ENCODE results near the gene MAP1B. TPM values are rescaled to one million over a fixed set of nuclear protein-coding genes. Genes with fewer than 3 reads are reported as not detected.

Gene MAP1B
- total and polyA plus RNA-seq, 4 donors: 0.58 to 5.0 (median 2.1) TPM

DNA sequence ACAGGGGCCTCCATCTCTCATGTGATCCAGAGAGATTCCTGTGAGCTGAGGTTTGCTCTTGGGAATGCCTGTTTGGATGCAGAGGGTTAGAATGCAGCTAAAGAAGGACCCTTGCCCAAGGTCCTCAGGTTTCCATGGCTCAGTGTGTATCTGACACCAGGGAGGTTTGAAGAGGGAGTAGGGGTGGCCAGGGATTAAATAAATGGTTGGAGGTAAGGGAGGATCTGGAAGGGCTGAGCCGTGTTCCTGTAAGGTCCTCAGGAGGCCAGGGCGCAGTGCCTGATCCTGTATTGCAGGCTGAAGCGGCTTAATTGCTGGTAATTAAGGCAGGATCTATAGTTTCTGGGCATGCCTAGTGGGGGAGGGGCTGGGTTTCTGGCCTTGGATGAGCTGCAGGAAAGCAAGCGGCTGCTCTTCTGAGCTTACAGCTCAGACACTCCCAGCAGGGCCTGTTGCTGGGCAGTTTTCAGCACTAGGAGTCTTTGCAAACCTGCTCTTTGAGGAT lies 41.5 kb upstream of the MAP1B start:
- Histone ChIP-seq H3K4me1 (ENCODE audit: control insufficient read depth in 4 of 4, insufficient read depth in 4 of 4, low read length in 3 of 4) (no peaks in the 10 kb centered on the region), H3K36me3 (ENCODE audit: control insufficient read depth in 4 of 4, insufficient read depth in 3 of 4, low read depth in 1 of 4, low read length in 3 of 4) (no peaks in the 10 kb centered on the region), H3K9me3 (ENCODE audit: control insufficient read depth in 4 of 4, low read length in 3 of 4) (no peaks in the 10 kb centered on the region), H3K4me3 (ENCODE audit: low read depth in 1 of 3, low read length in 3 of 3) (no peak overlapping the region), H3K27ac (ENCODE audit: low read depth in 1 of 2, low read length in 2 of 2) (no peak overlapping the region), H3K27me3 (ENCODE audit: control insufficient read depth in 4 of 4, insufficient read depth in 4 of 4, low read length in 3 of 4) (peaks cover 0 to 8% (median 0%) of the 10 kb centered on the region in 4 donors), H3K9ac (ENCODE audit: low read depth in 1 of 2, low read length in 2 of 2) (no peak overlapping the region)
- no peak for DNase-seq (ENCODE audit: low spot score)
- TF ChIP-seq, protein P1, sequence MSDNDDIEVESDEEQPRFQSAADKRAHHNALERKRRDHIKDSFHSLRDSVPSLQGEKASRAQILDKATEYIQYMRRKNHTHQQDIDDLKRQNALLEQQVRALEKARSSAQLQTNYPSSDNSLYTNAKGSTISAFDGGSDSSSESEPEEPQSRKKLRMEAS (IDR thresholded peaks at IDR 0.05): no peak
- no peak for TF ChIP-seq SP1 (IDR thresholded peaks at IDR 0.05)
- no peak for TF ChIP-seq YY1 (IDR thresholded peaks at IDR 0.05)
- TF ChIP-seq, protein P2, sequence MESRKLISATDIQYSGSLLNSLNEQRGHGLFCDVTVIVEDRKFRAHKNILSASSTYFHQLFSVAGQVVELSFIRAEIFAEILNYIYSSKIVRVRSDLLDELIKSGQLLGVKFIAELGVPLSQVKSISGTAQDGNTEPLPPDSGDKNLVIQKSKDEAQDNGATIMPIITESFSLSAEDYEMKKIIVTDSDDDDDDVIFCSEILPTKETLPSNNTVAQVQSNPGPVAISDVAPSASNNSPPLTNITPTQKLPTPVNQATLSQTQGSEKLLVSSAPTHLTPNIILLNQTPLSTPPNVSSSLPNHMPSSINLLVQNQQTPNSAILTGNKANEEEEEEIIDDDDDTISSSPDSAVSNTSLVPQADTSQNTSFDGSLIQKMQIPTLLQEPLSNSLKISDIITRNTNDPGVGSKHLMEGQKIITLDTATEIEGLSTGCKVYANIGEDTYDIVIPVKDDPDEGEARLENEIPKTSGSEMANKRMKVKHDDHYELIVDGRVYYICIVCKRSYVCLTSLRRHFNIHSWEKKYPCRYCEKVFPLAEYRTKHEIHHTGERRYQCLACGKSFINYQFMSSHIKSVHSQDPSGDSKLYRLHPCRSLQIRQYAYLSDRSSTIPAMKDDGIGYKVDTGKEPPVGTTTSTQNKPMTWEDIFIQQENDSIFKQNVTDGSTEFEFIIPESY (IDR thresholded peaks at IDR 0.05): no peak
- no peak for TF ChIP-seq JUND (IDR thresholded peaks at IDR 0.05)
- TF ChIP-seq, protein P3, sequence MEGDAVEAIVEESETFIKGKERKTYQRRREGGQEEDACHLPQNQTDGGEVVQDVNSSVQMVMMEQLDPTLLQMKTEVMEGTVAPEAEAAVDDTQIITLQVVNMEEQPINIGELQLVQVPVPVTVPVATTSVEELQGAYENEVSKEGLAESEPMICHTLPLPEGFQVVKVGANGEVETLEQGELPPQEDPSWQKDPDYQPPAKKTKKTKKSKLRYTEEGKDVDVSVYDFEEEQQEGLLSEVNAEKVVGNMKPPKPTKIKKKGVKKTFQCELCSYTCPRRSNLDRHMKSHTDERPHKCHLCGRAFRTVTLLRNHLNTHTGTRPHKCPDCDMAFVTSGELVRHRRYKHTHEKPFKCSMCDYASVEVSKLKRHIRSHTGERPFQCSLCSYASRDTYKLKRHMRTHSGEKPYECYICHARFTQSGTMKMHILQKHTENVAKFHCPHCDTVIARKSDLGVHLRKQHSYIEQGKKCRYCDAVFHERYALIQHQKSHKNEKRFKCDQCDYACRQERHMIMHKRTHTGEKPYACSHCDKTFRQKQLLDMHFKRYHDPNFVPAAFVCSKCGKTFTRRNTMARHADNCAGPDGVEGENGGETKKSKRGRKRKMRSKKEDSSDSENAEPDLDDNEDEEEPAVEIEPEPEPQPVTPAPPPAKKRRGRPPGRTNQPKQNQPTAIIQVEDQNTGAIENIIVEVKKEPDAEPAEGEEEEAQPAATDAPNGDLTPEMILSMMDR (IDR thresholded peaks at IDR 0.05; ENCODE audit: low read depth, low read length, missing input control): no peak
- no peak for TF ChIP-seq TAF1 (conservative IDR thresholded peaks at IDR 0.05)
- no peak for TF ChIP-seq RXRA (IDR thresholded peaks at IDR 0.05)
- TF ChIP-seq RAD21 (IDR thresholded peaks at IDR 0.05): no peak
- TF ChIP-seq, protein P4, sequence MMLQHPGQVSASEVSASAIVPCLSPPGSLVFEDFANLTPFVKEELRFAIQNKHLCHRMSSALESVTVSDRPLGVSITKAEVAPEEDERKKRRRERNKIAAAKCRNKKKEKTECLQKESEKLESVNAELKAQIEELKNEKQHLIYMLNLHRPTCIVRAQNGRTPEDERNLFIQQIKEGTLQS (IDR thresholded peaks at IDR 0.05): no peak
- TF ChIP-seq, protein P5, sequence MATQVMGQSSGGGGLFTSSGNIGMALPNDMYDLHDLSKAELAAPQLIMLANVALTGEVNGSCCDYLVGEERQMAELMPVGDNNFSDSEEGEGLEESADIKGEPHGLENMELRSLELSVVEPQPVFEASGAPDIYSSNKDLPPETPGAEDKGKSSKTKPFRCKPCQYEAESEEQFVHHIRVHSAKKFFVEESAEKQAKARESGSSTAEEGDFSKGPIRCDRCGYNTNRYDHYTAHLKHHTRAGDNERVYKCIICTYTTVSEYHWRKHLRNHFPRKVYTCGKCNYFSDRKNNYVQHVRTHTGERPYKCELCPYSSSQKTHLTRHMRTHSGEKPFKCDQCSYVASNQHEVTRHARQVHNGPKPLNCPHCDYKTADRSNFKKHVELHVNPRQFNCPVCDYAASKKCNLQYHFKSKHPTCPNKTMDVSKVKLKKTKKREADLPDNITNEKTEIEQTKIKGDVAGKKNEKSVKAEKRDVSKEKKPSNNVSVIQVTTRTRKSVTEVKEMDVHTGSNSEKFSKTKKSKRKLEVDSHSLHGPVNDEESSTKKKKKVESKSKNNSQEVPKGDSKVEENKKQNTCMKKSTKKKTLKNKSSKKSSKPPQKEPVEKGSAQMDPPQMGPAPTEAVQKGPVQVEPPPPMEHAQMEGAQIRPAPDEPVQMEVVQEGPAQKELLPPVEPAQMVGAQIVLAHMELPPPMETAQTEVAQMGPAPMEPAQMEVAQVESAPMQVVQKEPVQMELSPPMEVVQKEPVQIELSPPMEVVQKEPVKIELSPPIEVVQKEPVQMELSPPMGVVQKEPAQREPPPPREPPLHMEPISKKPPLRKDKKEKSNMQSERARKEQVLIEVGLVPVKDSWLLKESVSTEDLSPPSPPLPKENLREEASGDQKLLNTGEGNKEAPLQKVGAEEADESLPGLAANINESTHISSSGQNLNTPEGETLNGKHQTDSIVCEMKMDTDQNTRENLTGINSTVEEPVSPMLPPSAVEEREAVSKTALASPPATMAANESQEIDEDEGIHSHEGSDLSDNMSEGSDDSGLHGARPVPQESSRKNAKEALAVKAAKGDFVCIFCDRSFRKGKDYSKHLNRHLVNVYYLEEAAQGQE (IDR thresholded peaks at IDR 0.05): no peak
- no peak for TF ChIP-seq FOXA2 (IDR thresholded peaks at IDR 0.05)
- TF ChIP-seq EGR1 (IDR thresholded peaks at IDR 0.05; ENCODE audit: low read depth in 2 of 2): no peak
- TF ChIP-seq NR2F2 (IDR thresholded peaks at IDR 0.05): no peak
- no peak for TF ChIP-seq HNF4A (conservative IDR thresholded peaks at IDR 0.05)
- WGBS: 49% methylated on average over 4 of the region's 4 CpGs

DNA sequence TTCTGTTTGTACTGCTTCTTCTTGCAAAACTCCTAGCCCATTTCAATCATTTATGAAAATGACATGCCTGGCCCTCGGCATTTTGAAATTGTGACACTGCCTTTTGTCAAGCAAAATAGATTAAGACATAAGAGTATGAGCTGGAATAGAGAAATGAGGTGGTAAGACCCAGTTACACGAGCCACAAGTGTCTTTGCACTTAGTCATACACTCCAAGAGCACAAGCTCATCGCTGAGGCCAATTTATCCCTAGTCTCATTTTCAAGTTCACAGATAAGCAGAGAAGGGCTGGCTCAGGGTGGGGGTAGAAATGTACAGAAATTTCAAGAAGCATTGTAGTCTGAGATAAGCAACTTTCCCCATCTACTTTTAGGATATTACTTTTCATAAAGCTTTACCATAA lies 40.6 kb upstream of the MAP1B start:
- no peak overlapping the region for H3K9ac ChIP-seq (ENCODE audit: low read depth in 1 of 2, low read length in 2 of 2)
- DNase-seq (ENCODE audit: low spot score): no peak
- H3K27ac ChIP-seq (ENCODE audit: low read depth in 1 of 2, low read length in 2 of 2): no peak overlapping the region
- 47% methylated on average over 3 of the region's 3 CpGs for WGBS
- no peaks in the 10 kb centered on the region for H3K36me3 ChIP-seq (ENCODE audit: control insufficient read depth in 4 of 4, insufficient read depth in 3 of 4, low read depth in 1 of 4, low read length in 3 of 4)
- no peaks in the 10 kb centered on the region for H3K4me1 ChIP-seq (ENCODE audit: control insufficient read depth in 4 of 4, insufficient read depth in 4 of 4, low read length in 3 of 4)
- H3K9me3 ChIP-seq (ENCODE audit: control insufficient read depth in 4 of 4, low read length in 3 of 4): no peaks in the 10 kb centered on the region
- peaks cover 0 to 8% (median 0%) of the 10 kb centered on the region in 4 donors for H3K27me3 ChIP-seq (ENCODE audit: control insufficient read depth in 4 of 4, insufficient read depth in 4 of 4, low read length in 3 of 4)
- no peak overlapping the region for H3K4me3 ChIP-seq (ENCODE audit: low read depth in 1 of 3, low read length in 3 of 3)
- no peak for TF ChIP-seq SP1 (IDR thresholded peaks at IDR 0.05)
- no peak for TF ChIP-seq FOXA1 (IDR thresholded peaks at IDR 0.05)
- no peak for TF ChIP-seq FOXA2 (IDR thresholded peaks at IDR 0.05)
- TF ChIP-seq, protein P1 (IDR thresholded peaks at IDR 0.05): no peak
- TF ChIP-seq, protein P4 (IDR thresholded peaks at IDR 0.05): no peak
- no peak for TF ChIP-seq RXRA (IDR thresholded peaks at IDR 0.05)
- no peak for TF ChIP-seq JUND (IDR thresholded peaks at IDR 0.05)
- TF ChIP-seq YY1 (IDR thresholded peaks at IDR 0.05): no peak
- no peak for TF ChIP-seq GABPA (IDR thresholded peaks at IDR 0.05 in 1 of 2, conservative IDR thresholded peaks at IDR 0.05 in 1 of 2)
- TF ChIP-seq EGR1 (IDR thresholded peaks at IDR 0.05; ENCODE audit: low read depth in 2 of 2): no peak
- no peak for TF ChIP-seq RAD21 (IDR thresholded peaks at IDR 0.05)
- TF ChIP-seq TAF1 (conservative IDR thresholded peaks at IDR 0.05): no peak
- TF ChIP-seq, protein P5 (IDR thresholded peaks at IDR 0.05): no peak
